ENCODE measurements around the gene SMAD9. TPM values are rescaled to one million over a fixed set of nuclear protein-coding genes. Genes with fewer than 3 reads are reported as not detected.

Gene SMAD9
- total RNA-seq, 3 donors from 2014 or later (not counting 1 experiment from before 2014, with no cell fraction given) = not detected

- intact Hi-C loops (cut with micrococcal nuclease) = no loop called here
- TF ChIP-seq CTCF (IDR thresholded peaks at IDR 0.05) = no peak
- no peak for ATAC-seq
- peaks cover 12% of the 10 kb centered on the region for H3K36me3 ChIP-seq (ENCODE audit: control insufficient read depth, insufficient read depth, low read length)
- 53% methylated on average over 3 of the region's 3 CpGs for WGBS (ENCODE audit: insufficient coverage)
- H3K27me3 Mint-ChIP-seq (ENCODE audit: low read depth in 2 of 2) = peaks cover 0 to 3% of the 10 kb centered on the region in 2 donors
- H3K27ac Mint-ChIP-seq = peak overlapping the region in 1 of 2 donors; percentile 5
- H3K27ac ChIP-seq (ENCODE audit: low read length) = no peak overlapping the region
- no peaks in the 10 kb centered on the region for H3K9me3 ChIP-seq (ENCODE audit: control insufficient read depth, insufficient read depth, low read length)
- DNase-seq = no peak
- no peaks in the 10 kb centered on the region for H3K4me1 Mint-ChIP-seq
- no peaks in the 10 kb centered on the region for H3K4me1 ChIP-seq (ENCODE audit: control insufficient read depth, insufficient read depth, low read length)
- peaks cover 14% of the 10 kb centered on the region for H3K36me3 Mint-ChIP-seq
- H3K27me3 ChIP-seq (ENCODE audit: control insufficient read depth, insufficient read depth, low read length) = no peaks in the 10 kb centered on the region
- no peaks in the 10 kb centered on the region for H3K9me3 Mint-ChIP-seq
- no peak overlapping the region for H3K4me3 ChIP-seq (ENCODE audit: low read length)
- no peak overlapping the region for H3K4me3 Mint-ChIP-seq
Measured at GRCh38 chr13:36945078-36945477, 25.0 kb upstream of the SMAD9 start.

GRCh38 chr13:36925603-36926002, 5.6 kb upstream of the SMAD9 start:
- Histone ChIP-seq H3K36me3 (ENCODE audit: control insufficient read depth, insufficient read depth, low read length) (no peaks in the 10 kb centered on the region), H3K27ac (ENCODE audit: low read length) (no peak overlapping the region), H3K27me3 (ENCODE audit: control insufficient read depth, insufficient read depth, low read length) (no peaks in the 10 kb centered on the region), H3K4me3 (ENCODE audit: low read length) (no peak overlapping the region), H3K4me1 (ENCODE audit: control insufficient read depth, insufficient read depth, low read length) (no peaks in the 10 kb centered on the region), H3K9me3 (ENCODE audit: control insufficient read depth, insufficient read depth, low read length) (no peaks in the 10 kb centered on the region)
- intact Hi-C loops (cut with micrococcal nuclease) = no loop called here
- Mint-ChIP-seq H3K4me3 (no peak overlapping the region), H3K27ac (no peak overlapping the region), H3K27me3 (ENCODE audit: low read depth in 2 of 2) (peaks cover 22 to 42% of the 10 kb centered on the region in 2 donors), H3K9me3 (no peaks in the 10 kb centered on the region), H3K4me1 (no peaks in the 10 kb centered on the region), H3K36me3 (no peaks in the 10 kb centered on the region)
- DNase-seq (no peak), ATAC-seq (no peak)
- TF ChIP-seq CTCF (IDR thresholded peaks at IDR 0.05) = no peak
- 73% methylated on average over 7 of the region's 7 CpGs for WGBS (ENCODE audit: insufficient coverage)

- Mint-ChIP-seq H3K4me3 (no peak overlapping the region), H3K27me3 (ENCODE audit: low read depth in 2 of 2) (peaks cover 27 to 47% of the 10 kb centered on the region in 2 donors), H3K36me3 (no peaks in the 10 kb centered on the region), H3K4me1 (no peaks in the 10 kb centered on the region), H3K27ac (no peak overlapping the region), H3K9me3 (no peaks in the 10 kb centered on the region)
- DNase-seq (no peak), ATAC-seq (no peak)
- WGBS (ENCODE audit: insufficient coverage) = 80% methylated on average over 3 of the region's 3 CpGs
- Histone ChIP-seq H3K4me3 (ENCODE audit: low read length) (no peak overlapping the region), H3K36me3 (ENCODE audit: control insufficient read depth, insufficient read depth, low read length) (no peaks in the 10 kb centered on the region), H3K27me3 (ENCODE audit: control insufficient read depth, insufficient read depth, low read length) (peaks cover 4% of the 10 kb centered on the region), H3K9me3 (ENCODE audit: control insufficient read depth, insufficient read depth, low read length) (no peaks in the 10 kb centered on the region), H3K27ac (ENCODE audit: low read length) (no peak overlapping the region), H3K4me1 (ENCODE audit: control insufficient read depth, insufficient read depth, low read length) (peaks cover 4% of the 10 kb centered on the region)
- intact Hi-C loops (cut with micrococcal nuclease) = no loop called here
- TF ChIP-seq CTCF (IDR thresholded peaks at IDR 0.05) = no peak
Measured at GRCh38 chr13:36924001-36924400, 4.0 kb upstream of the SMAD9 start.

- H3K4me3 Mint-ChIP-seq = no peak overlapping the region
- no peak for TF ChIP-seq CTCF (IDR thresholded peaks at IDR 0.05)
- peaks cover 34 to 64% of the 10 kb centered on the region in 2 donors for H3K27me3 Mint-ChIP-seq (ENCODE audit: low read depth in 2 of 2)
- no peaks in the 10 kb centered on the region for H3K36me3 ChIP-seq (ENCODE audit: control insufficient read depth, insufficient read depth, low read length)
- peaks cover 4% of the 10 kb centered on the region for H3K4me1 ChIP-seq (ENCODE audit: control insufficient read depth, insufficient read depth, low read length)
- no peak overlapping the region for H3K4me3 ChIP-seq (ENCODE audit: low read length)
- H3K27me3 ChIP-seq (ENCODE audit: control insufficient read depth, insufficient read depth, low read length) = peaks cover 7% of the 10 kb centered on the region
- ATAC-seq (no peak), DNase-seq (no peak)
- H3K4me1 Mint-ChIP-seq = no peaks in the 10 kb centered on the region
- no peak overlapping the region for H3K27ac ChIP-seq (ENCODE audit: low read length)
- H3K27ac Mint-ChIP-seq = no peak overlapping the region
- intact Hi-C loops (cut with micrococcal nuclease) = no loop called here
- H3K9me3 ChIP-seq (ENCODE audit: control insufficient read depth, insufficient read depth, low read length) = no peaks in the 10 kb centered on the region
- WGBS (ENCODE audit: insufficient coverage) = 85% methylated on average over 10 of the region's 10 CpGs
- H3K9me3 Mint-ChIP-seq = no peaks in the 10 kb centered on the region
- H3K36me3 Mint-ChIP-seq = no peaks in the 10 kb centered on the region
Measured at GRCh38 chr13:36921631-36922301, 1.7 kb upstream of the SMAD9 start.
